ENCODE results near the gene PQBP1.

Gene PQBP1

GRCh38 chrX:48902135-48902534, 4.4 kb downstream of the PQBP1 start:
- DNase-seq (ENCODE audit: low spot score) = no peak

GRCh38 chrX:48902776-48903175, 5.0 kb downstream of the PQBP1 start:
- DNase-seq (ENCODE audit: low spot score) = no peak

GRCh38 chrX:48903290-48903689, 5.6 kb downstream of the PQBP1 start:
- DNase-seq (ENCODE audit: low spot score) = no peak

- DNase-seq (ENCODE audit: low spot score) = no peak
Measured at GRCh38 chrX:48904180-48904579, 6.5 kb downstream of the PQBP1 start.

- no peak for DNase-seq (ENCODE audit: low spot score)
Measured at GRCh38 chrX:48904626-48905025, 6.9 kb downstream of the PQBP1 start.

- no peak for DNase-seq (ENCODE audit: low spot score)
Measured at GRCh38 chrX:48905090-48905790, 7.5 kb downstream of the PQBP1 start.

- no peak for DNase-seq (ENCODE audit: low spot score)
Measured at GRCh38 chrX:48908600-48908999, 10.9 kb downstream of the PQBP1 start.

GRCh38 chrX:48909703-48910294, 12.1 kb downstream of the PQBP1 start:
- no peak for DNase-seq (ENCODE audit: low spot score)

GRCh38 chrX:48910926-48911411, 13.2 kb downstream of the PQBP1 start:
- no peak for DNase-seq (ENCODE audit: low spot score)

- DNase-seq (ENCODE audit: low spot score) = peak; percentile 89
Measured at GRCh38 chrX:48911412-48912182, 13.9 kb downstream of the PQBP1 start, which contains the start of gene SLC35A2. TSS of gene SLC35A2 (minus strand) at chrX:48911646. CDS start at chrX:48911636, 10 bp downstream.

- DNase-seq (ENCODE audit: low spot score) = no peak
Measured at GRCh38 chrX:48913605-48914366, 16.1 kb downstream of the PQBP1 start.

- DNase-seq (ENCODE audit: low spot score) = no peak
Measured at GRCh38 chrX:48914593-48915493, 17.1 kb downstream of the PQBP1 start.

- DNase-seq (ENCODE audit: low spot score) = peak; percentile 88
Measured at GRCh38 chrX:48917139-48918001, 19.6 kb downstream of the PQBP1 start.

- DNase-seq (ENCODE audit: low spot score) = no peak
Measured at GRCh38 chrX:48918301-48918642, 20.5 kb downstream of the PQBP1 start.

- DNase-seq (ENCODE audit: low spot score) = peak; percentile 93
Measured at GRCh38 chrX:48918643-48919340, 21.1 kb downstream of the PQBP1 start, which contains the start of gene PIM2. TSS of gene PIM2 (minus strand) at chrX:48919024. CDS start at chrX:48918834, 190 bp downstream.

GRCh38 chrX:48919360-48919841, 21.7 kb downstream of the PQBP1 start:
- no peak for DNase-seq (ENCODE audit: low spot score)

GRCh38 chrX:48919947-48920717, 22.4 kb downstream of the PQBP1 start:
- DNase-seq (ENCODE audit: low spot score) = no peak

GRCh38 chrX:48920718-48921104, 23.0 kb downstream of the PQBP1 start:
- no peak for DNase-seq (ENCODE audit: low spot score)
